Astrocyte (in vitro differentiated cells and primary cell): ENCODE measurements around the gene GNB1. TPM values are rescaled to one million over a fixed set of nuclear protein-coding genes. Genes with fewer than 3 reads are reported as not detected.

Experiments
- DNase-seq: peaks from one replicate; pipeline ENCODE4 v3.0.0-alpha.2; 2010; ENCODE audit warnings: low read depth
- FAIRE-seq: peaks from 2 replicates; lab custom pipeline; 2011; peaks lifted over from hg19 to GRCh38; lab: Jason Lieb, UNC
- H2AFZ ChIP-seq: 2 replicates; pipeline ENCODE4 v1.6.0; 2012; ENCODE audit warnings: low read depth, low read length, inconsistent platforms
- H3K27ac ChIP-seq: 2 replicates; pipeline ENCODE4 v1.5.1; 2011; ENCODE audit warnings: low read depth, low read length, inconsistent platforms
- H3K27me3 ChIP-seq: 2 replicates; pipeline ENCODE4 v1.6.0; 2011; ENCODE audit warnings: low read length, inconsistent platforms; ENCODE audit not compliant: insufficient read depth
- H3K36me3 ChIP-seq: 2 replicates; pipeline ENCODE4 v1.5.1; 2011; ENCODE audit warnings: low read length, inconsistent platforms; ENCODE audit not compliant: insufficient read depth
- H3K4me1 ChIP-seq: 2 replicates; pipeline ENCODE4 v1.5.1; 2011; ENCODE audit warnings: low read length, inconsistent platforms; ENCODE audit not compliant: insufficient read depth
- H3K4me2 ChIP-seq: 2 replicates; pipeline ENCODE4 v1.6.0; 2012; ENCODE audit warnings: low read length, inconsistent platforms
- H3K4me3 ChIP-seq: 2 replicates; pipeline ENCODE4 v1.5.1; 2011; ENCODE audit warnings: low read depth, mild to moderate bottlenecking, low read length, inconsistent platforms; ENCODE audit not compliant: insufficient read depth
- H3K79me2 ChIP-seq: 2 replicates; pipeline ENCODE4 v1.6.0; 2012; ENCODE audit warnings: mild to moderate bottlenecking, low read length, inconsistent platforms; ENCODE audit not compliant: insufficient read depth
- H3K9ac ChIP-seq: 2 replicates; pipeline ENCODE4 v1.6.0; 2012; ENCODE audit warnings: mild to moderate bottlenecking, low read length, inconsistent platforms
- H3K9me3 ChIP-seq: 2 replicates; pipeline ENCODE4 v1.5.1; 2012; ENCODE audit warnings: low read depth, mild to moderate bottlenecking, low read length, inconsistent platforms; ENCODE audit not compliant: insufficient read depth
- H4K20me1 ChIP-seq: 2 replicates; pipeline ENCODE4 v1.6.0; 2012; ENCODE audit warnings: low read length, inconsistent platforms; ENCODE audit not compliant: insufficient read depth
- H3K27ac Mint-ChIP-seq: one replicate; pipeline ENCODE4 v1.8.0; 2021; ENCODE audit warnings: mild to moderate bottlenecking, mixed read lengths; ENCODE audit not compliant: unreplicated experiment
- H3K27me3 Mint-ChIP-seq: one replicate; pipeline ENCODE4 v1.8.0; 2021; ENCODE audit warnings: low read depth, mixed read lengths; ENCODE audit not compliant: unreplicated experiment
- H3K36me3 Mint-ChIP-seq: one replicate; pipeline ENCODE4 v1.8.0; 2021; ENCODE audit warnings: low read depth, mixed read lengths; ENCODE audit not compliant: unreplicated experiment
- H3K4me1 Mint-ChIP-seq: one replicate; pipeline ENCODE4 v1.8.0; 2021; ENCODE audit warnings: low read depth, mixed read lengths; ENCODE audit not compliant: unreplicated experiment
- H3K4me3 Mint-ChIP-seq: one replicate; pipeline ENCODE4 v1.8.0; 2021; ENCODE audit warnings: mild to moderate bottlenecking, moderate library complexity, mixed read lengths; ENCODE audit not compliant: unreplicated experiment
- H3K9me3 Mint-ChIP-seq: one replicate; pipeline ENCODE4 v1.8.0; 2021; ENCODE audit warnings: mild to moderate bottlenecking, mixed read lengths; ENCODE audit not compliant: unreplicated experiment
- CTCF ChIP-seq: IDR thresholded peaks from 2 replicates; pipeline ENCODE4 v1.5.1; 2011; ENCODE audit warnings: low read depth, mild to moderate bottlenecking, inconsistent platforms, low read length, moderate library complexity; ENCODE audit not compliant: insufficient read depth
- EZH2 ChIP-seq: IDR thresholded peaks from 2 replicates; pipeline ENCODE4 v1.6.1; 2012; ENCODE audit warnings: mild to moderate bottlenecking, low read length, inconsistent platforms; ENCODE audit not compliant: insufficient read depth
- total RNA-seq: library from RNA; stranded (reverse); gene quantifications from 2 replicates; pipeline ENCODE4 v1.2.1, GENCODE V29; 2021

Gene GNB1
- total RNA-seq, 1 donor from 2014 or later: 602 TPM

GRCh38 chr1:1917995-1918900, 27.4 kb upstream of the GNB1 start:
- H3K4me3 Mint-ChIP-seq: no peak overlapping the region
- FAIRE-seq: no peak
- TF ChIP-seq EZH2 (peak; percentile 48), CTCF (no peak)

GRCh38 chr1:1917304-1917976, 26.6 kb upstream of the GNB1 start:
- H3K27me3 ChIP-seq: no peaks in the 10 kb centered on the region
- no peaks in the 10 kb centered on the region for H3K4me1 Mint-ChIP-seq
- no peak overlapping the region for H3K9ac ChIP-seq
- H3K36me3 ChIP-seq: no peaks in the 10 kb centered on the region
- H3K36me3 Mint-ChIP-seq: no peaks in the 10 kb centered on the region
- DNase-seq (no peak), FAIRE-seq (no peak)
- no peak overlapping the region for H3K4me2 ChIP-seq
- no peak overlapping the region for H3K4me3 Mint-ChIP-seq
- H3K9me3 Mint-ChIP-seq: no peaks in the 10 kb centered on the region
- no peak overlapping the region for H3K4me3 ChIP-seq
- no peaks in the 10 kb centered on the region for H4K20me1 ChIP-seq
- H3K79me2 ChIP-seq: no peaks in the 10 kb centered on the region
- H3K27ac ChIP-seq: no peak overlapping the region
- peaks cover 6% of the 10 kb centered on the region for H3K4me1 ChIP-seq
- H3K27ac Mint-ChIP-seq: no peak overlapping the region
- H2AFZ ChIP-seq: no peak overlapping the region
- H3K27me3 Mint-ChIP-seq: peaks cover 26% of the 10 kb centered on the region
- no peak for TF ChIP-seq CTCF
- no peak for TF ChIP-seq EZH2
- H3K9me3 ChIP-seq: no peaks in the 10 kb centered on the region

More at GRCh38 chr1:1917995-1918900, 27.4 kb upstream of the GNB1 start:
- Histone ChIP-seq H3K4me1 (peaks cover 6% of the 10 kb centered on the region), H3K4me3 (no peak overlapping the region), H2AFZ (peak overlapping the region; percentile 63), H4K20me1 (no peaks in the 10 kb centered on the region), H3K27me3 (no peaks in the 10 kb centered on the region), H3K27ac (no peak overlapping the region), H3K9me3 (no peaks in the 10 kb centered on the region), H3K36me3 (no peaks in the 10 kb centered on the region), H3K79me2 (no peaks in the 10 kb centered on the region), H3K4me2 (peak overlapping the region; percentile 84), H3K9ac (no peak overlapping the region)
- Mint-ChIP-seq H3K27me3 (peaks cover 26% of the 10 kb centered on the region), H3K27ac (no peak overlapping the region), H3K9me3 (no peaks in the 10 kb centered on the region), H3K36me3 (no peaks in the 10 kb centered on the region), H3K4me1 (no peaks in the 10 kb centered on the region)
- DNase-seq: no peak
